Measurements from ENCODE around the gene ATP2C2. TPM values are rescaled to one million over a fixed set of nuclear protein-coding genes. Genes with fewer than 3 reads are reported as not detected.
A peak's percentile ranks its signal among the peaks of the same experiment; 100 is the strongest.

ATP2C2 gene
- total RNA-seq, 6 donors from 2014 or later, result 36.6 to 153 (median 61.5) TPM

DNA sequence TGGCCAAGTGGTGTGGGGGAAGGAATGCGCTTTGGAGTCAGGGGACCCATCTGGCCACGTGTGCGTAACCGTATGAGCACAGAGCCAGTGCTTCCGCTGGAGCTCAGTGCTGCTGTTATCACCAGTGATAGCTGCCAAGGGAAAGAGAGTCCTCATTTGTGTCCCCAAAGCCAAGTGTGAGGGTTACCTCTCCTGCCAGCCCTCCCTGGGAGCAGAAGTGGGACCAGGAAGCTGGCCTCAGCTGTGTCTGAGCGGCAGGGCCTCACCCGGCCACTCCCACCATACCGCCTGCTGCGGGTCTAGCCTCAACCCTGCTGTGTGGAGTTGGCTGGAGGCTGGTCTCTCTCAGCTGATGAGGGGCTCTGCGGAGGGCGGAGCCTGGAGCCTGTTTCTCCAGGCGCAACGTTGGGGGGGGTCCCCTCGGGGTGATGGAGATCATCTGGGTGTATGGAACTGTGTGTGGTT lies 91.6 kb downstream of the ATP2C2 start:
- Histone ChIP-seq H3K4me1 (no peaks in the 10 kb centered on the region), H3K27ac (no peak overlapping the region), H3K4me3 (no peak overlapping the region), H3K9me3 (no peaks in the 10 kb centered on the region), H3K27me3 (no peaks in the 10 kb centered on the region), H3K36me3 (peaks cover 0 to 33% (median 20%) of the 10 kb centered on the region in 4 donors)
- DNase-seq (peak in 1 of 2 donors; percentile 10), ATAC-seq (ENCODE audit: low FRiP score in 2 of 2) (peak; percentile 19 to 52)
- TF ChIP-seq EP300 (IDR thresholded peaks at IDR 0.05), result no peak
- TF ChIP-seq POLR2A (IDR thresholded peaks at IDR 0.05), result no peak
- no peak for TF ChIP-seq POLR2AphosphoS5 (IDR thresholded peaks at IDR 0.05)
- TF ChIP-seq, protein P1, sequence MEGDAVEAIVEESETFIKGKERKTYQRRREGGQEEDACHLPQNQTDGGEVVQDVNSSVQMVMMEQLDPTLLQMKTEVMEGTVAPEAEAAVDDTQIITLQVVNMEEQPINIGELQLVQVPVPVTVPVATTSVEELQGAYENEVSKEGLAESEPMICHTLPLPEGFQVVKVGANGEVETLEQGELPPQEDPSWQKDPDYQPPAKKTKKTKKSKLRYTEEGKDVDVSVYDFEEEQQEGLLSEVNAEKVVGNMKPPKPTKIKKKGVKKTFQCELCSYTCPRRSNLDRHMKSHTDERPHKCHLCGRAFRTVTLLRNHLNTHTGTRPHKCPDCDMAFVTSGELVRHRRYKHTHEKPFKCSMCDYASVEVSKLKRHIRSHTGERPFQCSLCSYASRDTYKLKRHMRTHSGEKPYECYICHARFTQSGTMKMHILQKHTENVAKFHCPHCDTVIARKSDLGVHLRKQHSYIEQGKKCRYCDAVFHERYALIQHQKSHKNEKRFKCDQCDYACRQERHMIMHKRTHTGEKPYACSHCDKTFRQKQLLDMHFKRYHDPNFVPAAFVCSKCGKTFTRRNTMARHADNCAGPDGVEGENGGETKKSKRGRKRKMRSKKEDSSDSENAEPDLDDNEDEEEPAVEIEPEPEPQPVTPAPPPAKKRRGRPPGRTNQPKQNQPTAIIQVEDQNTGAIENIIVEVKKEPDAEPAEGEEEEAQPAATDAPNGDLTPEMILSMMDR (IDR thresholded peaks at IDR 0.05), result no peak
- WGBS, 2 donors, result 84% methylated on average over 14 of the region's 14 CpGs; no CpG with 5 or more reads in 1 of the 2 donors

DNA sequence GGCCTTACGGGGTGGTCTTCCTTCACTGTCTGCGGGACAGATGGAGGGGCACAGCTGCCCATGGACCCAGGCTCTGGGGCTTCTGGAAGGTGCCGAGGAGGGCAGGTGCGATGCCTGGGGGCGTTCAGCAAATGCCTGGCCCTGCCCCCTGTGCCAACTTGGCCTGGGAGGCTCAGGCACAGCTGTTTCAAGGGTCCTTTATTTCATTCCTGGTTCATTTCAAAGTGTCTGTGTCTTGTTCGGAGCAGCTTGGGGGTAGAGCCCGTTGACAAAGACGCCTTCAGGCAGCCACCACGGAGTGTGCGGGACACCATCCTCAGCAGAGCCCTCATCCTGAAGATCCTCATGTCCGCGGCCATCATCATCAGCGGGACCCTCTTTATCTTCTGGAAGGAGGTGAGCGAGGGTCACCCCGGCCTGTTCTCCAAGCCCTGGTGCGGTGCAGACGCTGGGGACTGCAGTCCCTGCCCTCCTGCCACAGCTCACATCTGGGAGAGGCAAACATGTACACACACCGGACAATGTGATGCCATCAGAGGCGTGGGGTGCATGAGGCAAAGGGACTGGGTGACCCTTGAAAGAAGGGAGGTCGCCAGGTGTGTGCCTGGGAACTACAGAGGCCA lies 92.2 kb downstream of the ATP2C2 start:
- no peaks in the 10 kb centered on the region for H3K9me3 ChIP-seq
- DNase-seq, result no peak
- no peak overlapping the region for H3K4me3 ChIP-seq
- H3K27me3 ChIP-seq, result no peaks in the 10 kb centered on the region
- no peaks in the 10 kb centered on the region for H3K4me1 ChIP-seq
- H3K36me3 ChIP-seq, result peaks cover 0 to 33% (median 20%) of the 10 kb centered on the region in 4 donors
- no peak overlapping the region for H3K27ac ChIP-seq
- 76 to 84% methylated on average over 13 to 20 of the region's 20 CpGs for WGBS, 2 donors
- peak; percentile 5 to 16 for ATAC-seq (ENCODE audit: low FRiP score in 2 of 2)
- TF ChIP-seq EP300 (IDR thresholded peaks at IDR 0.05) (no peak), POLR2AphosphoS5 (IDR thresholded peaks at IDR 0.05) (no peak), POLR2A (IDR thresholded peaks at IDR 0.05) (no peak)
- TF ChIP-seq, protein P1 (IDR thresholded peaks at IDR 0.05), result no peak

DNA sequence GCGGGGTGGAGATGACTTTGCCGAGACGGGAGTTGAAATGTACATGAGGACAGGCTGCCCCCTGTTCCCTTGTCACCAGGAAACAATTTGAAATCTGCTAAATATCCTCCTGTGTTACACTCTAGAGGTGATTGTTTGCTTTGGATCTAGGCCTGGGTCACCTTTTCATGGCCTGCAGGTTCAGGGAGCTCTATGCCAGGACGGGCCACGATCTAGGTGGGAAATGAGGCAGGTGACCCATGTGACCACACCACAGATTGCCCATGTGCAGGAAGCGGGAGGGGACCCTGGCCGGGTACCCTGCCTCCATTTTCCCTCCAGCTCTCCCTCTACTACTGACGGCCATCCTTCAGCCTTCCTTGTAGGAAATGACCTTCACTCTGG lies 92.7 kb downstream of the ATP2C2 start:
- TF ChIP-seq EP300 (IDR thresholded peaks at IDR 0.05) (no peak), POLR2A (IDR thresholded peaks at IDR 0.05) (no peak), POLR2AphosphoS5 (IDR thresholded peaks at IDR 0.05) (no peak)
- TF ChIP-seq, protein P1 (IDR thresholded peaks at IDR 0.05), result no peak
- Histone ChIP-seq H3K36me3 (peaks cover 0 to 33% (median 20%) of the 10 kb centered on the region in 4 donors), H3K9me3 (no peaks in the 10 kb centered on the region), H3K27me3 (no peaks in the 10 kb centered on the region), H3K27ac (no peak overlapping the region), H3K4me1 (no peaks in the 10 kb centered on the region), H3K4me3 (no peak overlapping the region)
- peak in 1 of 2 donors; percentile 18 for DNase-seq
- ATAC-seq (ENCODE audit: low FRiP score in 2 of 2), result no peak
- WGBS, 2 donors, result 71 to 78% methylated on average over 7 to 8 of the region's 8 CpGs

DNA sequence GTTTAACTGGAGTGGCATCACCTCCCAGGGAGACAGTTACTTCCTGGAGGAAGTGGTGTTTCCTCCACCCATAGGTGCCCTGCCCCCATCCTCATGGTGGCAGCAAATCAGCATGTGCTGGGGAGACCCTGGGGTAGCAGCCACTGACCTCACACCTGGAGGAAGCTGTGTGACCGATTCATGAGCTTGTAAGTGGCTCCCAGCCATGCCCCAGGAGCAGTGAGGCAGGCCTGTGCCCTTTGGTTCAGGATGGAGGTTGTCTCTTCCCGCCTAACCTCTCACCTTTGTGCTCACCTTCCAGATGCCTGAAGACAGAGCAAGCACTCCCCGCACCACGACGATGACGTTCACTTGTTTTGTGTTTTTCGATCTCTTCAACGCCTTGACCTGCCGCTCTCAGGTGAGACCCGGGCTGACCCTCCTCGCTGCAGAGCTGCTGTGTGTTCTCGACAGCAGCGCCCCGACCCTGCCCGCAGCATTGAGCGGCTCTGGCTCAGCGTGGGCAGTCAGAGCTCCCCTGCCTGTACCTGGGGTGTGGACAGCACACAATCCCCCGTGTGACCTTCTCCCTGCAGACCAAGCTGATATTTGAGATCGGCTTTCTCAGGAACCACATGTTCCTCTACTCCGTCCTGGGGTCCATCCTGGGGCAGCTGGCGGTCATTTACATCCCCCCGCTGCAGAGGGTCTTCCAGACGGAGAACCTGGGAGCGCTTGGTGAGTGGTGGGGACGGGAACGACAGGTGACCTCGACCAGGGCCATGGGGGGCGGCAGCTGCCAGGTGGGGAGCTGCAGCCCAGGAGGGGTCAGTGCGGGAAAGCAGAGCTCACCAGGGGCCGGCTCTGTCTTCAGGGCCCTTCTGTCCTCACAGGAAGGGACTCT lies 93.3 kb downstream of the ATP2C2 start:
- no peak for TF ChIP-seq EP300 (IDR thresholded peaks at IDR 0.05)
- no peak for TF ChIP-seq POLR2A (IDR thresholded peaks at IDR 0.05)
- no peak for TF ChIP-seq POLR2AphosphoS5 (IDR thresholded peaks at IDR 0.05)
- TF ChIP-seq, protein P1 (IDR thresholded peaks at IDR 0.05), result no peak
- ATAC-seq (ENCODE audit: low FRiP score in 2 of 2), result no peak
- H3K27ac ChIP-seq, result no peak overlapping the region

More for the DNA sequence above, 93.3 kb downstream of the ATP2C2 start:
- Histone ChIP-seq H3K36me3 (peaks cover 0 to 33% (median 20%) of the 10 kb centered on the region in 4 donors), H3K27me3 (no peaks in the 10 kb centered on the region), H3K4me3 (no peak overlapping the region), H3K4me1 (no peaks in the 10 kb centered on the region), H3K9me3 (peaks cover 0 to 3% (median 0%) of the 10 kb centered on the region in 4 donors)
- DNase-seq, result peak in 1 of 2 donors; percentile 18
- WGBS, 2 donors, result 91 to 93% methylated on average over 23 to 30 of the region's 30 CpGs
